Mucosa of stomach (tissue), 1 donor: ENCODE results near the gene DPP9.

Experiments used
- H3K27me3 ChIP-seq: one replicate; pipeline ENCODE4 v1.7.0; 2013; ENCODE audit warnings: mild to moderate bottlenecking, low read length; ENCODE audit not compliant: control insufficient read depth, insufficient read depth
- H3K36me3 ChIP-seq: one replicate; pipeline ENCODE4 v1.7.0; 2013; ENCODE audit warnings: low read length; ENCODE audit not compliant: control insufficient read depth, insufficient read depth
- H3K4me1 ChIP-seq: one replicate; pipeline ENCODE4 v1.7.0; 2013; ENCODE audit warnings: mild to moderate bottlenecking, low read length; ENCODE audit not compliant: control insufficient read depth, insufficient read depth
- H3K4me3 ChIP-seq: one replicate; pipeline ENCODE4 v1.7.0; 2013; ENCODE audit warnings: low read length
- H3K9ac ChIP-seq: one replicate; pipeline ENCODE4 v1.7.0; 2013; ENCODE audit warnings: mild to moderate bottlenecking, low read length, moderate library complexity
- H3K9me3 ChIP-seq: one replicate; pipeline ENCODE4 v1.7.0; 2013; ENCODE audit warnings: mild to moderate bottlenecking, low read length, moderate library complexity; ENCODE audit not compliant: control insufficient read depth
- donor health status: Pancreatic carcinoma.

DPP9 gene

GRCh38 chr19:4657262-4657661 is 66.4 kb downstream of the DPP9 start:
- no peaks in the 10 kb centered on the region for H3K27me3 ChIP-seq
- no peak overlapping the region for H3K4me3 ChIP-seq
- no peaks in the 10 kb centered on the region for H3K9me3 ChIP-seq
- H3K4me1 ChIP-seq: peaks cover 6% of the 10 kb centered on the region
- peaks cover 9% of the 10 kb centered on the region for H3K36me3 ChIP-seq
- no peak overlapping the region for H3K9ac ChIP-seq

- H3K27me3 ChIP-seq: no peaks in the 10 kb centered on the region
- no peak overlapping the region for H3K4me3 ChIP-seq
- no peaks in the 10 kb centered on the region for H3K9me3 ChIP-seq
- H3K9ac ChIP-seq: no peak overlapping the region
- H3K4me1 ChIP-seq: peaks cover 6% of the 10 kb centered on the region
- H3K36me3 ChIP-seq: peaks cover 9% of the 10 kb centered on the region
Observed at GRCh38 chr19:4656102-4656501, 67.5 kb downstream of the DPP9 start.

GRCh38 chr19:4654437-4655361 is 68.9 kb downstream of the DPP9 start:
- H3K4me3 ChIP-seq: no peak overlapping the region
- H3K9me3 ChIP-seq: no peaks in the 10 kb centered on the region
- no peaks in the 10 kb centered on the region for H3K27me3 ChIP-seq
- no peaks in the 10 kb centered on the region for H3K4me1 ChIP-seq
- H3K9ac ChIP-seq: no peak overlapping the region
- H3K36me3 ChIP-seq: peaks cover 9% of the 10 kb centered on the region

- no peaks in the 10 kb centered on the region for H3K9me3 ChIP-seq
- no peak overlapping the region for H3K9ac ChIP-seq
- no peak overlapping the region for H3K4me3 ChIP-seq
- peaks cover 9% of the 10 kb centered on the region for H3K36me3 ChIP-seq
- no peaks in the 10 kb centered on the region for H3K4me1 ChIP-seq
- no peaks in the 10 kb centered on the region for H3K27me3 ChIP-seq
Observed at GRCh38 chr19:4653793-4654436, 69.7 kb downstream of the DPP9 start.

- no peaks in the 10 kb centered on the region for H3K27me3 ChIP-seq
- H3K9ac ChIP-seq: no peak overlapping the region
- H3K4me1 ChIP-seq: peaks cover 3% of the 10 kb centered on the region
- H3K9me3 ChIP-seq: no peaks in the 10 kb centered on the region
- H3K36me3 ChIP-seq: no peaks in the 10 kb centered on the region
- H3K4me3 ChIP-seq: no peak overlapping the region
Observed at GRCh38 chr19:4652075-4652474, 71.6 kb downstream of the DPP9 start.

- peaks cover 3% of the 10 kb centered on the region for H3K4me1 ChIP-seq
- no peaks in the 10 kb centered on the region for H3K9me3 ChIP-seq
- no peak overlapping the region for H3K9ac ChIP-seq
- H3K36me3 ChIP-seq: no peaks in the 10 kb centered on the region
- no peak overlapping the region for H3K4me3 ChIP-seq
- H3K27me3 ChIP-seq: no peaks in the 10 kb centered on the region
Observed at GRCh38 chr19:4650159-4650558, 73.5 kb downstream of the DPP9 start.

- no peak overlapping the region for H3K4me3 ChIP-seq
- H3K9ac ChIP-seq: no peak overlapping the region
- H3K36me3 ChIP-seq: no peaks in the 10 kb centered on the region
- H3K4me1 ChIP-seq: peaks cover 3% of the 10 kb centered on the region
- H3K27me3 ChIP-seq: no peaks in the 10 kb centered on the region
- H3K9me3 ChIP-seq: no peaks in the 10 kb centered on the region
Observed at GRCh38 chr19:4649392-4650047, 74.1 kb downstream of the DPP9 start.

- Histone ChIP-seq H3K9ac (no peak overlapping the region), H3K4me3 (no peak overlapping the region), H3K9me3 (no peaks in the 10 kb centered on the region)
Observed at GRCh38 chr19:4647676-4648644, 75.7 kb downstream of the DPP9 start.

GRCh38 chr19:4645718-4646117 is 77.9 kb downstream of the DPP9 start:
- H3K9me3 ChIP-seq: no peaks in the 10 kb centered on the region
- H3K9ac ChIP-seq: no peak overlapping the region
- peaks cover 9% of the 10 kb centered on the region for H3K4me1 ChIP-seq
- no peaks in the 10 kb centered on the region for H3K36me3 ChIP-seq
- no peak overlapping the region for H3K4me3 ChIP-seq
- H3K27me3 ChIP-seq: no peaks in the 10 kb centered on the region

More at GRCh38 chr19:4647676-4648644, 75.7 kb downstream of the DPP9 start:
- Histone ChIP-seq H3K4me1 (peaks cover 3% of the 10 kb centered on the region), H3K27me3 (no peaks in the 10 kb centered on the region), H3K36me3 (no peaks in the 10 kb centered on the region)

GRCh38 chr19:4642625-4643024 is 81.0 kb downstream of the DPP9 start:
- Histone ChIP-seq H3K4me3 (no peak overlapping the region), H3K9me3 (no peaks in the 10 kb centered on the region), H3K9ac (no peak overlapping the region), H3K4me1 (peaks cover 22% of the 10 kb centered on the region), H3K27me3 (no peaks in the 10 kb centered on the region), H3K36me3 (no peaks in the 10 kb centered on the region)

- H3K4me1 ChIP-seq: peaks cover 29% of the 10 kb centered on the region
- H3K9ac ChIP-seq: no peak overlapping the region
- no peaks in the 10 kb centered on the region for H3K9me3 ChIP-seq
- no peaks in the 10 kb centered on the region for H3K27me3 ChIP-seq
- H3K4me3 ChIP-seq: no peak overlapping the region
- H3K36me3 ChIP-seq: no peaks in the 10 kb centered on the region
Observed at GRCh38 chr19:4641132-4641531, 82.5 kb downstream of the DPP9 start.
